Kidney (tissue), 14 donors: ENCODE measurements around the gene FAM107B. TPM values are rescaled to one million over a fixed set of nuclear protein-coding genes. Genes with fewer than 3 reads are reported as not detected.

ENCODE experiments used
- DNase-seq, 5 donors: peaks; one replicate each; pipeline ENCODE4 v3.0.0-alpha.2; 2013 to 2020
- FAIRE-seq: peaks from 2 replicates; lab custom pipeline; 2012; peaks lifted over from hg19 to GRCh38; lab: Jason Lieb, UNC
- H3K27ac ChIP-seq, 2 donors: one replicate each; pipeline ENCODE4 v1.7.0; 2013; ENCODE audit warnings: low read depth in 2 of 2, low read length in 2 of 2, inconsistent platforms in 1 of 2
- H3K27me3 ChIP-seq: one replicate; pipeline ENCODE4 v1.7.1; 2013; ENCODE audit warnings: low read length, inconsistent platforms; ENCODE audit not compliant: control insufficient read depth, insufficient read depth
- H3K36me3 ChIP-seq, 3 donors: one replicate each; pipeline versions ENCODE4 v1.7.0 to v1.7.1; 2013; ENCODE audit warnings: low read length in 3 of 3, control low read depth in 1 of 3, inconsistent platforms in 1 of 3; ENCODE audit not compliant: insufficient read depth in 3 of 3, control insufficient read depth in 2 of 3
- H3K4me1 ChIP-seq, 3 donors: one replicate each; pipeline versions ENCODE4 v1.7.0 to v1.7.1; 2013; ENCODE audit warnings: low read length in 3 of 3, inconsistent platforms in 1 of 3, low read depth in 1 of 3; ENCODE audit not compliant: control insufficient read depth in 2 of 3, insufficient read depth in 2 of 3
- H3K4me3 ChIP-seq, 3 donors: one replicate each; pipeline versions ENCODE4 v1.7.0 to v1.8.1; 2013; ENCODE audit warnings: low read length in 3 of 3, control low read depth in 1 of 3, inconsistent platforms in 1 of 3
- H3K9ac ChIP-seq, 3 donors: one replicate each; pipeline versions ENCODE4 v1.7.0 to v1.7.1; 2013; ENCODE audit warnings: low read length in 3 of 3, control low read depth in 1 of 3, inconsistent platforms in 1 of 3
- H3K9me3 ChIP-seq, 3 donors: one replicate each; pipeline versions ENCODE4 v1.7.0 to v1.7.1; 2013; ENCODE audit warnings: low read length in 3 of 3, control low read depth in 1 of 3, inconsistent platforms in 1 of 3; ENCODE audit not compliant: control insufficient read depth in 2 of 3, insufficient read depth in 1 of 3
- CTCF ChIP-seq: IDR thresholded peaks from 3 replicates; pipeline ENCODE4 v1.5.1; 2012; ENCODE audit warnings: mild to moderate bottlenecking, moderate library complexity, borderline replicate concordance; ENCODE audit not compliant: insufficient read depth; ENCODE audit errors: extremely low read depth
- intact Hi-C: fragments of 100-400 bp; cut with DNase I; formaldehyde crosslinking; loops from one replicate; pipeline ENCODE4 v1.11.1; 2022
- polyA plus RNA-seq: library from polyadenylated mRNA; stranded (reverse); fragments of 350-450 nt; fragmentation: Illumina TruSeq; extraction: RNeasy Lipid Tissue Mini Kit (QIAGEN cat#74804); gene quantifications from one replicate; pipeline ENCODE4 v1.2.3, GENCODE V29; 2014; ENCODE audit warnings: low read depth, low replicate concordance; ENCODE audit not compliant: insufficient read depth
- total RNA-seq: library from RNA; stranded (reverse); fragmentation: NEBNext Ultra II Directional; extraction: Animal tissue kit (Norgen Biotek cat#: 25700); gene quantifications from one replicate; pipeline ENCODE4 v1.2.1, GENCODE V29; 2021
- donor health status: control.
- donor health status: control.
- donor health status: control.
- donor health status: control.
- donor health status: control.
- donor health status: DM: yes; HTN: yes; CAD: no.
- donor health status: Normal renal cell carcinoma (clear cell type).

FAM107B gene
- total and polyA plus RNA-seq, 2 donors from 2014 or later, result 105 to 122 TPM

GRCh38 chr10:14686356-14686755 lies 88.3 kb downstream of the FAM107B start:
- Histone ChIP-seq H3K27ac (no peak overlapping the region), H3K4me3 (no peak overlapping the region), H3K36me3 (no peaks in the 10 kb centered on the region), H3K9me3 (no peaks in the 10 kb centered on the region), H3K9ac (no peak overlapping the region), H3K4me1 (no peaks in the 10 kb centered on the region), H3K27me3 (no peaks in the 10 kb centered on the region)
- intact Hi-C loops, result no loop called here
- FAIRE-seq (no peak), DNase-seq (no peak)
- no peak for TF ChIP-seq CTCF

- DNase-seq (no peak), FAIRE-seq (no peak)
- Histone ChIP-seq H3K36me3 (no peaks in the 10 kb centered on the region), H3K27ac (no peak overlapping the region), H3K4me1 (no peaks in the 10 kb centered on the region), H3K27me3 (no peaks in the 10 kb centered on the region), H3K9me3 (no peaks in the 10 kb centered on the region), H3K9ac (no peak overlapping the region), H3K4me3 (no peak overlapping the region)
- no peak for TF ChIP-seq CTCF
- intact Hi-C loops, result no loop called here
Measured at GRCh38 chr10:14684354-14684753, 90.3 kb downstream of the FAM107B start.

GRCh38 chr10:14683256-14683655 lies 91.4 kb downstream of the FAM107B start:
- FAIRE-seq (no peak), DNase-seq (no peak)
- no peak for TF ChIP-seq CTCF
- no peaks in the 10 kb centered on the region for H3K9me3 ChIP-seq
- intact Hi-C loops, result no loop called here
- H3K4me1 ChIP-seq, result no peaks in the 10 kb centered on the region
- H3K4me3 ChIP-seq, result no peak overlapping the region
- H3K36me3 ChIP-seq, result no peaks in the 10 kb centered on the region
- no peaks in the 10 kb centered on the region for H3K27me3 ChIP-seq
- no peak overlapping the region for H3K27ac ChIP-seq
- H3K9ac ChIP-seq, result no peak overlapping the region

GRCh38 chr10:14681802-14682201 lies 92.9 kb downstream of the FAM107B start:
- TF ChIP-seq CTCF, result no peak

More at GRCh38 chr10:14681802-14682201, 92.9 kb downstream of the FAM107B start:
- no peak overlapping the region for H3K27ac ChIP-seq
- no peaks in the 10 kb centered on the region for H3K9me3 ChIP-seq
- intact Hi-C loops, result no loop called here
- no peaks in the 10 kb centered on the region for H3K4me1 ChIP-seq
- no peaks in the 10 kb centered on the region for H3K36me3 ChIP-seq
- DNase-seq (no peak), FAIRE-seq (no peak)
- H3K27me3 ChIP-seq, result no peaks in the 10 kb centered on the region
- no peak overlapping the region for H3K4me3 ChIP-seq
- no peak overlapping the region for H3K9ac ChIP-seq
